GM18498 (cell line): ENCODE data around the gene SSX7.
"Not testable (repeated sequence)": the region's sequence is repeated elsewhere in the genome, so short reads cannot be mapped to it uniquely, and the experiment has no call there.

ENCODE experiments used
- ATAC-seq: cut with Tn5 transposase; IDR thresholded peaks from one replicate; pipeline ENCODE4 v1.9.1; 2021; ENCODE audit warnings: mild to moderate bottlenecking, moderate library complexity; ENCODE audit not compliant: unreplicated experiment

SSX7 gene, protein sequence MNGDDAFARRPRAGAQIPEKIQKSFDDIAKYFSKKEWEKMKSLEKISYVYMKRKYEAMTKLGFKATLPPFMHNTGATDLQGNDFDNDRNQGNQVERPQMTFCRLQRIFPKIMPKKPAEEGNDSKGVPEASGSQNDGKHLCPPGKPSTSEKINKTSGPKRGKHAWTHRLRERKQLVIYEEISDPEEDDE

DNA sequence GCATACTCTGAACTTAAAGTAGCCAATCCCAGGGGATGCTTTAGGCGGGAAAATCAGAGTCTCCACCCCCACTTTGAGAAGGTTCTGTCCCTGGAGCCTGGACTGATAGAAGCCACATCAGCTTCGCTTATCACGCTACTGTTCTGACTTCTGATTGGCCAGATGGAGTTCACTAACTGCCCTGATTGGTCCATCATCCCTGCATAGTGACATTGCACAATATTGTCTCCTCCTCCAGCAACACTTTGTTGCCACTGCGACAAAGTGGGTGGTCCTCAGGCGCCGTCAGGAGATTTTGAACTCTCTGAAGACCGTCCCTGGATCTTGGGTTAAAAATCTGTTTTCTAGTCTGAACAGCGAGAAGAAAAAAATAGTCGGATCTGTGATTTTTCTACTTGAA is at the start of gene SSX7:
Gene SSX7, minus strand, starts transcription at position 101 of the 400 bp plus-strand sequence. CDS start 1,428 bp downstream, outside the sequence.
- ATAC-seq, result not testable (repeated sequence)

DNA sequence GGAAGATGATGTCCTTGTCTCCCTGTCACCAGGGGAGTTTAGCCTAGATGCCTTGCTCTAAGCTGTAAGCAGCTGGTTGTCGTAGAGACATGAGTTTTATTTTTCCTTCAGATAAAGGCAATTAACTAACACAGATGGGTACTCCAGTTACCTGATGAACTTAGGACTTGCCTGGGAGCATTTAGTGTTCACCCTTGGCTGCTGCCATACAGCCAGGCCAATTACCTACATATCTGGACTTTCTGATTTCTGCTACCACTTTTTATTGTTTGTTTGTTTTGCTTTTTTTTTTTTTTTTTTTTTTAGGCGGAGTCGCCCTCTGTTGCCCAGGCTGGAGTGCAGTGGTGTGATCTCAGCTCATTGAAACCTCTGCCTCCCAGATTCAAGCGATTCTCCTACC is 37.3 kb upstream of the SSX7 start:
- not testable (repeated sequence) for ATAC-seq

DNA sequence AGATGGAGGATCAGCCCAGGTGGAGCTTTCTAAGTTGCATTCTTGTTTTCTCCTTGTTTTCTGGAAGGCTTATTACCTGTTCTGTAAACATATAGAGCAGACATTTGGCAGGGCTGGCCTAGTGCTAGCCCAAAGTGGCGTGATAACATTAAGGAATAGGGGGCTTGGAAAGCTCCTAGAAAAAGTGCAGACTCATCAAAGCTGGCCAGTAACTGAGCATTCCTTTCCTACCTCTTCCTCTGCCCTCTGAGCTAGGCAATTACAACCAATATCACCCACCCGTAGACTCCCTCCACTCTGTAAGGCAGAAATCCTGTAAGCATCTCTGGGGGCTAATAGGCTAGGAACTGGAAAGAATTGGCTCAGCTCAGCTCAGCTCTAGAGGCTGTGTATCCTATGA is 7.5 kb upstream of the SSX7 start:
- ATAC-seq, result not testable (repeated sequence)

DNA sequence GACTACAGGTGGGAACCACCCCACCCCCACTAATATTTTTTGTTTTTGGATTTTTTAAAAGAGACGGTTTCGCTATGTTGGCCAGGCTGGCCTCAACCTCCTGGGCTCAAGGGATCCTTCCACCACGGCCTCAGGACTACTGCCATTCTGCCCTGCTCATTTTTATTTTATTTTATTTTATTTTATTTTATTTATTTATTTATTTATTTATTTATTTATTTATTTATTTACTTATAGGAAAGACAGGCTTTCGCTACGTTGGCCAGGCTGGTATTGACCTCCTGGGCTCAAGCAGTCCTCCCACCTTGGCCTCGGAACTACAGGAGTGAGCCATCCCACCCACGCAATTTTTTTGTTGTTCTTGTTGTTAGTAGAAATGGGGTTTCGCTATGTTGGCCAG is 775 bp upstream of the SSX7 start:
- ATAC-seq, result not testable (repeated sequence)

DNA sequence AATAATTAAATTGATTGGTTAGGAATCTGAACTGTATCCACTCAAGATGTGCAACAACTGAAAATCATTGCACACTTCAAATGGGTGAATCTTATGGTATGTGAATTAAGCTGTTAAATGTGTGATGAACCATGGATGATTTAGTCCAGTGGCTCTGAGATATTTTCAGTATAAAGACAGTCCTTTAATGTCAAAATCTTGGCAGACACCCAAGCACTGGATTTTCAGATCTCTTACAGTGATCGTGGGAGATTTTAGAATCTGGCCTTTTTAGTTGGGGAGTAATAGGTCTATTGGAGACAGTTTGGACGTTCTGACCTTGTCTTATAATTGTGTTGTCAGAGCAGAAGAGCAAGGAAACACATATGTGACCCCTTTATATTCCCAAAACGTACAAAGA is 4.0 kb downstream of the SSX7 start:
- not testable (repeated sequence) for ATAC-seq

DNA sequence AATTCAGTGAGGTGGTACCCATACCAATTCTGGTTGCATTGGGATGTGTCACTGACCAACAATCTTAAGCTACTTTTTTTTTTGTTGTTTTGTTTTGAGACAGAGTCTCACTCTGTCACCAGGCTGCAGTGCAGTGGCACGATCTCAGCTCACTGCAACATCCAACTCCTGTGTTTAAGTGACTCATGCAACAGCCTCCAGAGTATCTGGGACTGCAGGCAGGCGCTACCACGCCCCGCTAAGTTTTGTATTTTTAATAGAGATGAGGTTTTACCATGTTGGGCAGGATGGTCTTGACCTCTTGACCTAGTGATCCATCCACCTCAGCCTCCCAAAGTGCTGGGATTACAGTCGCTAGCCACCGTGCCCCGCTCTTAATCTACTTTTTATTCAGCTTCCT is 5.7 kb downstream of the SSX7 start:
- ATAC-seq, result not testable (repeated sequence)

DNA sequence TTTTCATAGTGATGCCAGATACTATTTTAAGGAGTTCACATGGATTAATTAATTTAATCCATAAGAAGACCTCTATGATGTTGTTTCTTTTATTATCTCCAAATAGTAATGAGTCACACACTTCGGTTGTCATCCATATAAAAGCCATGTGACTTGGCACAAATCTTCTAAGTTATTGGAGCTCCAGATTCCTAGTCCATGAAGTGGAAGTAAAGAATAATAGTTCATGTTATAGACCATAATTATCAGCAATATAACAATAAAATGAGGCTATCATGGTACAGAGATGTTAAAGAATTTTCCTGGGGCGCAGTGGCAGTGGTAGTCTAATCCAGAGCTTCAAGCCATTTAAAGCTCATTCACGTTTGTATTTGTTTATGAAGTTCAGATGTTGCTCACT is 26.2 kb downstream of the SSX7 start:
- ATAC-seq, result not testable (repeated sequence)

DNA sequence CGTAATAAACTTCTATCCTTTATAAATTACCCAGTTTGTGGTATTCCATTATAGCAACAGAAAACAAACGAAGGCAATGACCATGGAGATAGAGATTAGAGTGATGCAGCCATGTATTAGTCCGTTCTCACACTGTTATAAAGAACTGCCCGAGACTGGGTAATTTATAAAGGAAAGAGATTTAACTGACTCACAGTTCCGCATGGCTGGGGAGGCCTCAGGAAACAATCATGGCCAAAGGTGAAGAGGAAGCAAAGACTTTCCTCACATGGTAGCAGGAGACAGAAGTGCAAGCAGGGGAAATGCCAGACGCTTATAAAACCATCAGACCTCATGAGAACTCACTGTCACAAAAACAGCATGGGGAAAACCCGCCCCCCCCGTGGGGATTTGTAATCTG is 34.0 kb downstream of the SSX7 start:
- ATAC-seq, result not testable (repeated sequence)

DNA sequence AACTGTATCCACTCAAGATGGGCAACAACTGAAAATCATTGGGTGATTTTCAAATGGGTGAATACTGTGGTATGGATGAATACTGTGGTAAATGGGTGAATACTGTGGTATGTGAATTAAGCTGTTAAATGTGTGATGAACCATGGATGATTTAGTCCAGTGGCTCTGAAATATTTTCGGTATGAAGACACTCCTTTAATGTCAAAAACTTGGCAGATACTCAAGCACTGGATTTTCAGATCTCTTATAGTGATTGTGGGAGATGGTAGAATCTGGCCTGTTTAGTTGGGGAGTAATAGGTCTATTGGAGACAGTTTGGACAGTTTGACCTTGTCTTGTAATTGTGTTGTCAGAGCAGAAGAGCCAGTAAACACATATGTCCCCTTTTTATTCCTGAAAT is 45.7 kb downstream of the SSX7 start:
- ATAC-seq, result no peak

DNA sequence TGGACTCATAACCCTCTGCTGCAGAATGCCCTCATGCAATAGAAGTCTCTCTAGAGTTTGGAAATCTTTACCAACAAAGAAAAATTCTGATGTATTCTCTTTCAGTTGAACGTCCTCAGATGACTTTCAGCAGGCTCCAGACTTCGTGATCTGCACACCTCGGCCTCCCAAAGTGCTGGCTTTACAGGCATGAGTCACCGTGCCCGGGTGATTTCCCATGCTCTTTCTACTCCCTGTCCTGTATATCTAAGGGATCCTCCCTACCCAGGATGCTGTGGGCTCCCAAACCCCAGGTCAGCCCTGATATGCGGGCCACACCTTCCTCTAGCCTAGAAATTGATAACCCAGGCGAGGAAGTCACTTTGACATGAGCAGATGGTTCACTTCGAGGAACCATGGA is 51.5 kb downstream of the SSX7 start:
- ATAC-seq, result not testable (repeated sequence)

DNA sequence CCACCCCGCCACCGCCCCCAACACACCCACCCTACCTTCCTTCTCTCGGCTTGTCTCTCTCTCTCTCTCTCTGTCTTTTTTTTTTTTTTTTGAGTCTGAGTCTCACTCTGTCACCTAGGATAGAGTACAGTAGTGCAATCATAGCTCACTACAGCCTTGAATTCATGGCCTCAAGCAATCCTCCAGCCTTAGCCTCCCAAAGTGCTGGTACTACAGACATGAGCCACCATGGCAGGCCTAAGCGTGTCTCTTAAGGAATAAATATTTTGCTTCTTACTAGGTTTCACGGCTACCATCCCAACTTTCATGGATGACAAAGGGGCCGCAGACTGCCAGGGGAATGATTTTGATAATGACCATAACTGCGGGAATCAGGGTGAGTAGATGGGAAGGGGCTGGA is 55.8 kb downstream of the SSX7 start:
- ATAC-seq, result no peak

DNA sequence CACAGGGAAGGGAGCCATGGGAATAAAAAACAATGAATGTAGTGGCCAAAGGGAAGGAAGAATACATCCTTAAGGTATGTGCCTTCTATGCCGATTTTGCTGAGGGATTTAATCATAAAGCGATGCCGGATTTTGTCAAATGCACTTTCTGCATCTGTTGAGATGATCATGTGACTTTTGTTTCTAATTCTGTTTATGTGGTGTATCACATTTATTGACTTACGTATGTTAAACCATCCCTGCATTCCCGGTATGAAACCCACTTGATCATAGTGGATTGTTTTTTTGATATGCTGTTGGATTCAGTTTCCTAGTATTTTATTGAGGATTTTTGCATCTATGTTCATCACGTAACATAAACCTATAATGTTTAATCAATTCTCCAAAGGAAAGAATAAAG is 60.0 kb downstream of the SSX7 start:
- ATAC-seq, result no peak
